Cardiac muscle cell (in vitro differentiated cells and primary cell): ENCODE measurements around the gene IGSF5. TPM values are rescaled to one million over a fixed set of nuclear protein-coding genes. Genes with fewer than 3 reads are reported as not detected.

Experiments used
- DNase-seq, 2 donors: peaks; one replicate each; pipeline versions ENCODE4 v3.0.0 to v3.0.0-alpha.2; 2010 to 2017; ENCODE audit warnings: low read depth in 1 of 2, low spot score in 1 of 2
- H3K27ac ChIP-seq: fragments of 200-600 bp; sonication (generic); 2 replicates; pipeline ENCODE4 v1.5.1; 2016
- H3K27me3 ChIP-seq: fragments of 200-600 bp; sonication (generic); 2 replicates; pipeline ENCODE4 v1.6.0; 2016; ENCODE audit warnings: control low read depth
- H3K36me3 ChIP-seq: fragments of 200-600 bp; sonication (generic); 2 replicates; pipeline ENCODE4 v1.5.1; 2016; ENCODE audit warnings: control low read depth
- H3K4me1 ChIP-seq: fragments of 200-600 bp; sonication (generic); 2 replicates; pipeline ENCODE4 v1.8.1; 2017; ENCODE audit warnings: low read depth, mild to moderate bottlenecking, mixed run types
- H3K4me3 ChIP-seq: fragments of 200-600 bp; sonication (generic); 2 replicates; pipeline ENCODE4 v1.5.1; 2016; ENCODE audit warnings: mild to moderate bottlenecking
- H3K9me3 ChIP-seq: fragments of 200-600 bp; sonication (generic); 2 replicates; pipeline ENCODE4 v1.5.1; 2017; ENCODE audit warnings: low read depth, mild to moderate bottlenecking, control low read depth
- polyA plus RNA-seq: library from polyadenylated mRNA; unstranded; fragments of >200 nt; fragmentation: Nextera tagmentation; extraction: Ambion mirVana; gene quantifications from 2 replicates; pipeline ENCODE4 v1.2.1, GENCODE V29; 2016
- total RNA-seq: library from RNA; depleted of rRNA; stranded (reverse); fragments of >200 nt; gene quantifications from 2 replicates; pipeline ENCODE4 v1.2.3, GENCODE V29; 2016
- TF ChIP-seq, protein P1 (sequence below): IDR thresholded peaks from 2 replicates; pipeline ENCODE4 v1.5.1; 2012; ENCODE audit warnings: low read depth, mild to moderate bottlenecking, low read length

The IGSF5 gene
- total and polyA plus RNA-seq, 2 experiments from 2014 or later: 1.7 to 3.1 TPM

DNA sequence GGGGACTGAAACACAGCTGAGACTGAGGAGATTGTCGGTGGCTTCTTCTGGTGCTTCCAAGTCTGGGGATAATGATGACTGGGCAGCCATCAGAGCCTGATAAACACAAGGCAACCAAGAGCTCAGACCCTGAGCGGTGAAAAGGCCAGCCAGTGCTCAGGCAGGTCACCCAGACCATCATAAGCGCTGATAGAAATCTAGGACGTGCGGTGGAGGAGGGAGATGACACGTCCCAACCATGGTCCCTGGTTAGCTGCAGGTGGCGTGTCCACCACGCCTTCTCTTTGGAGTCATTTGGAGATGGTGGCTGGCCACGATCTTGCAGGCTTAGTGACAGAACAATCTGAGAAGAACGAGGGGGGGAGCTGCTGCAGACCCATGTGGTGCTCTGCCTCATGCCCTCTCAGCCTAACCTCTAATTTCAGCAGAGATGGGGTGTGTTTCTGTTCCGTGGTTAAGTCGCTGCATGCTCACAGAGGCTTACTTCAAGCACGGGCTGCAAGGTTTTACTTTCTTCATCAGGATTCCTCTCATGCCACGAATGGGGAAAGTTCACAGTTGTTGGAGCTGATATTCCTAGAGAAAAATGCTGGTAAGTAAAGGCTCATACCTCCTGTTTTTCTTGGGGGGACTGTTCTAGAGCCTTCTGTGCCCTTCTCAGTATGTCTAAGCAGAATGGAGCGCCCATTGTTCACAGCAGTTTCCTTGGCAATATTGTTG is 17.4 kb upstream of the IGSF5 start:
- H3K4me1 ChIP-seq: no peaks in the 10 kb centered on the region
- H3K36me3 ChIP-seq: no peaks in the 10 kb centered on the region
- H3K4me3 ChIP-seq: no peak overlapping the region
- no peaks in the 10 kb centered on the region for H3K9me3 ChIP-seq
- H3K27ac ChIP-seq: no peak overlapping the region
- no peak for DNase-seq
- no peaks in the 10 kb centered on the region for H3K27me3 ChIP-seq
- TF ChIP-seq, protein P1, sequence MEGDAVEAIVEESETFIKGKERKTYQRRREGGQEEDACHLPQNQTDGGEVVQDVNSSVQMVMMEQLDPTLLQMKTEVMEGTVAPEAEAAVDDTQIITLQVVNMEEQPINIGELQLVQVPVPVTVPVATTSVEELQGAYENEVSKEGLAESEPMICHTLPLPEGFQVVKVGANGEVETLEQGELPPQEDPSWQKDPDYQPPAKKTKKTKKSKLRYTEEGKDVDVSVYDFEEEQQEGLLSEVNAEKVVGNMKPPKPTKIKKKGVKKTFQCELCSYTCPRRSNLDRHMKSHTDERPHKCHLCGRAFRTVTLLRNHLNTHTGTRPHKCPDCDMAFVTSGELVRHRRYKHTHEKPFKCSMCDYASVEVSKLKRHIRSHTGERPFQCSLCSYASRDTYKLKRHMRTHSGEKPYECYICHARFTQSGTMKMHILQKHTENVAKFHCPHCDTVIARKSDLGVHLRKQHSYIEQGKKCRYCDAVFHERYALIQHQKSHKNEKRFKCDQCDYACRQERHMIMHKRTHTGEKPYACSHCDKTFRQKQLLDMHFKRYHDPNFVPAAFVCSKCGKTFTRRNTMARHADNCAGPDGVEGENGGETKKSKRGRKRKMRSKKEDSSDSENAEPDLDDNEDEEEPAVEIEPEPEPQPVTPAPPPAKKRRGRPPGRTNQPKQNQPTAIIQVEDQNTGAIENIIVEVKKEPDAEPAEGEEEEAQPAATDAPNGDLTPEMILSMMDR: no peak

DNA sequence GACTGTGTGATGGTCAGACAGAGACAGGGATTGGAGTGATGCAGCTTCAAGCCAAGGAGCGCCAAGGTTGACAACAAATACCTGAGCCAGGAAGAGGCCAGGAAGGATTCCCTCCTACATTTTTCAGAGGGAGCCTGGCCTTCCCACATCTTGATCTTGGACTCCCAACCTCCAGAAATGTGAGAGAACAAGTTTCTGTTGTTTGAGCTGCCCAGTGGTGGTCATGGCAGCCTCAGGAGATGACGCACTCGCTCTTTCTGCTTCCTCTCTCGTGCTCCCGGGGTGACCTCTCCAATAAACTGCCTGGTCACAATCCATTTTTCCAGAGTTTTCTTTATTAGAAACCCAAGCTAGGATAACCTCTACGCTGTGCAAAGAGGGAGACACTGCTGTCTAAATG is 16.6 kb upstream of the IGSF5 start:
- Histone ChIP-seq H3K4me3 (no peak overlapping the region), H3K27me3 (no peaks in the 10 kb centered on the region), H3K27ac (no peak overlapping the region), H3K9me3 (no peaks in the 10 kb centered on the region), H3K36me3 (no peaks in the 10 kb centered on the region), H3K4me1 (no peaks in the 10 kb centered on the region)
- no peak for DNase-seq
- TF ChIP-seq, protein P1: no peak

DNA sequence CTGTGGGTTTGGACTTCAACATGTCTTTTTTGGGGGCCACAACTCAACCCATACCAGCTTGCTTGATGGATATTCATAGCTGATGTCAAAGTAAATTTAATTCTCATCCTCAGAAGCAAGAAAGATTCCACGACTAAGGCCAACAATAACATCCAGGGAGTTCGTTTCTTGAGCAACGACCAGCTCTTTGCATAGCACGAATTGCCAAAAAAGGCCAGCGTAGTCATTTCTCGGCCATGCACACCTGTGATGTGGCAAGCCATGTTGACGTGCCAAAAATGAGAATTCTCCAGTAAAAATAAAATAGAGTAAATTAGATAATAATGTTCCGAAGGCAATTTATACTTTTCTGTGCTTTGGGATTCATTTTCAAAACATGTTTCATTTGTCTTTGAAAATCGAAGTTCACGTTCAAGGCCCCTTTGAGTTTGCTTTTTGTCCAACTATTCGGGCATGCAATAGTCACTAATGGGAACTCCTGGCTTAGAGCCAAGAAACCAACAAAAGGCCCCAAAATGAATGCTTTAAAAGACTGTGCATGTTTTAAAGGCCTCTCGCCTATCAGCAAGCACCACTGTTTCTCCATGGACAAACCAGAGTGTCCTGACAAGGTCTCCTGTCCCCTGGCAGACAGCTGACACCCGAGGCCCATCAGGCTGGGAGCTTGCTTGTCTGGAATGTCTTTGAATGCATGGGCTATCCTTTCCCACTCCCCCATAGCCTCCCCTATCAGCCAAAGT is 14.4 kb upstream of the IGSF5 start:
- TF ChIP-seq, protein P1: no peak
- Histone ChIP-seq H3K27ac (no peak overlapping the region), H3K9me3 (no peaks in the 10 kb centered on the region), H3K27me3 (no peaks in the 10 kb centered on the region), H3K4me3 (no peak overlapping the region), H3K4me1 (no peaks in the 10 kb centered on the region), H3K36me3 (no peaks in the 10 kb centered on the region)
- no peak for DNase-seq

DNA sequence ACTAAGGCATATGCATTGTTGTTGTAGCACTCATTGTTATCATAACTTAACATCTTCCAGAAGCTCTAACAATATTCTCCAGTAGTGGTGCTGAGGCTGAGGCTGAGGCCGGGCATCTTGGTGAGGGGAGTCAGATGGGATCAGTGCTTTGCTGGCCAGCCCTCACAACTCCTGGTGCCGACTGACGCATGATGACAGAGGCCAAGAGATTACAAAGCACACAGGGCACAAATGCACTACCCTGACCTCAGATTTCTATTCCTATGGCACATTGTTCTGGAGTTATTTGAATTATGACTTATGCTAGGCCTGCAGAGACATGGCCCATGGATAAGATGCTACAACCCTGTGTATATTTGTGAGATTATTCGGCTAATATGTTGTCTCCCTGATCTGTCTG is 8.3 kb upstream of the IGSF5 start:
- TF ChIP-seq, protein P1: no peak
- Histone ChIP-seq H3K27ac (no peak overlapping the region), H3K27me3 (no peaks in the 10 kb centered on the region), H3K36me3 (no peaks in the 10 kb centered on the region), H3K9me3 (no peaks in the 10 kb centered on the region), H3K4me1 (no peaks in the 10 kb centered on the region), H3K4me3 (no peak overlapping the region)
- DNase-seq: peak in 1 of 2 donors; percentile 28

DNA sequence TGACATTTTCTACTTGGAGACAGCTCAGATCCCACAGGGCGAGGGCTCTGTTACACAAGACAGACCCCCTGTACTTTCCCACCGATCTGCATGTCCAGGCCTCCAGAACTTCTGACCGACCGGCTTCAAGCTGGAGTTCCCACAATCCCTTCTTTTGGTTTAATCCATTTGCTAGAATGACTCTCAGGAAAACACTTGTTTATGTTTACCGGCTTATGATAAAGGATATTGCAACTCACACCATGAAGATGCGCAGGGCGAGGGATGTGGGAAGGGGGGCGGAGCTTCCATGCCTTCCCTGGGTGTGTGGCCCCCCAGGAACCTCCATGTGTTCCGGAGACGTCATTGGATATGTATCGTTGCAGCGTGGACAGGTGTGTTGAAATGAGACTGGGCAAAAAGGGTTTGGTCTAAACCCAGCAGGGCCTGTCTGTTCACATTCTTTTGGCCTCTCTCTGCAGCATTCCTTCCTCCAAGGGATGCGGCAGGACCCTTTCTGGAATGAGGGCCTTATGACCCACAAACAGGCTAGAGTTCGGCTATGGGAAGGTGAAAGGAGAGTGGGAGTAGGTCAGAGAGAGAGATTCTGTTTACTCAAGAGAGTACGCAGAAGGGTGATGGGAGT is 7.5 kb upstream of the IGSF5 start:
- no peak overlapping the region for H3K27ac ChIP-seq
- H3K36me3 ChIP-seq: no peaks in the 10 kb centered on the region
- H3K4me3 ChIP-seq: no peak overlapping the region
- H3K9me3 ChIP-seq: no peaks in the 10 kb centered on the region
- no peaks in the 10 kb centered on the region for H3K4me1 ChIP-seq
- TF ChIP-seq, protein P1: no peak
- no peaks in the 10 kb centered on the region for H3K27me3 ChIP-seq
- DNase-seq: no peak
